OCI-LY1 (cell line): ENCODE results near the gene HPCAL1.

Source experiments
- H2AFZ ChIP-seq: fragments of 200-600 bp; sonication (generic), shearing (Covaris generic); 2 replicates; pipeline ENCODE4 v1.6.0; 2014; ENCODE audit warnings: antibody characterized with exemption, mild to moderate bottlenecking, low read length
- H3F3A ChIP-seq: fragments of 200-600 bp; sonication (generic), shearing (Covaris generic); 2 replicates; pipeline ENCODE4 v1.6.0; 2014; ENCODE audit warnings: mild to moderate bottlenecking, antibody characterized with exemption, low read length, moderate library complexity; ENCODE audit not compliant: insufficient read depth
- H3K27ac ChIP-seq: fragments of 200-600 bp; sonication (generic); 2 replicates; pipeline ENCODE4 v1.5.1; 2014; ENCODE audit warnings: low read length, mixed run types, mild to moderate bottlenecking, low read depth; ENCODE audit not compliant: poor library complexity, severe bottlenecking
- H3K27me3 ChIP-seq: fragments of 200-600 bp; sonication (generic); 2 replicates; pipeline ENCODE4 v1.6.0; 2014; ENCODE audit warnings: antibody characterized with exemption, mild to moderate bottlenecking, low read length, moderate library complexity; ENCODE audit not compliant: insufficient read depth
- H3K36me3 ChIP-seq: fragments of 200-600 bp; sonication (generic); 2 replicates; pipeline ENCODE4 v1.6.1; 2014; ENCODE audit warnings: mild to moderate bottlenecking, antibody characterized with exemption, low read length, moderate library complexity, mixed read lengths; ENCODE audit not compliant: insufficient read depth
- H3K4me1 ChIP-seq: fragments of 200-600 bp; sonication (generic); 2 replicates; pipeline ENCODE4 v1.5.1; 2014; ENCODE audit warnings: mild to moderate bottlenecking, low read length, moderate library complexity; ENCODE audit not compliant: insufficient read depth, severe bottlenecking
- H3K4me2 ChIP-seq: fragments of 200-600 bp; sonication (generic), shearing (Covaris generic); 2 replicates; pipeline ENCODE4 v1.6.1; 2014; ENCODE audit warnings: low read length
- H3K4me3 ChIP-seq: fragments of 200-600 bp; sonication (generic); 2 replicates; pipeline ENCODE4 v1.5.1; 2014; ENCODE audit warnings: low read length, low read depth, mild to moderate bottlenecking, mixed read lengths; ENCODE audit not compliant: poor library complexity, severe bottlenecking
- H3K79me2 ChIP-seq: fragments of 200-600 bp; shearing (Covaris generic); 2 replicates; pipeline ENCODE4 v1.6.1; 2016; ENCODE audit warnings: mixed run types, low read length, mixed read lengths; ENCODE audit not compliant: insufficient read depth
- H3K9ac ChIP-seq: fragments of 200-600 bp; sonication (generic), shearing (Covaris generic); 2 replicates; pipeline ENCODE4 v1.6.1; 2014; ENCODE audit warnings: mild to moderate bottlenecking, low read length, mixed read lengths
- H3K9me2 ChIP-seq: fragments of 200-600 bp; sonication (generic), shearing (Covaris generic); 2 replicates; pipeline ENCODE4 v1.6.1; 2014; ENCODE audit warnings: low read depth, mild to moderate bottlenecking, low read length, mixed read lengths
- H3K9me3 ChIP-seq: fragments of 200-600 bp; shearing (Covaris generic); 2 replicates; pipeline ENCODE4 v1.6.1; 2014; ENCODE audit warnings: low read length, mixed read lengths
- H4K20me1 ChIP-seq: fragments of 200-600 bp; sonication (generic), shearing (Covaris generic); 2 replicates; pipeline ENCODE4 v1.6.0; 2016; ENCODE audit warnings: mild to moderate bottlenecking, low read length; ENCODE audit not compliant: insufficient read depth
- EZH2 ChIP-seq: fragments of 200-600 bp; sonication (generic), shearing (Covaris generic); IDR thresholded peaks from 2 replicates; pipeline ENCODE4 v1.8.0; 2017; ENCODE audit warnings: borderline replicate concordance, mixed run types, mild to moderate bottlenecking, antibody characterized with exemption, low read length, moderate library complexity, mixed read lengths
- TF ChIP-seq, protein P1 (sequence below): fragments of 200-600 bp; sonication (generic), shearing (Covaris generic); IDR thresholded peaks from 2 replicates; pipeline ENCODE4 v1.5.1; 2017; ENCODE audit warnings: mild to moderate bottlenecking, antibody characterized with exemption, low read length, moderate library complexity, mixed read lengths

Gene HPCAL1

GRCh38 chr2:10339647-10340592 lies 37.2 kb downstream of the HPCAL1 start:
- Histone ChIP-seq H3K9me3 (no peaks in the 10 kb centered on the region), H2AFZ (no peak overlapping the region), H3F3A (no peaks in the 10 kb centered on the region), H3K9ac (no peak overlapping the region), H3K79me2 (no peaks in the 10 kb centered on the region), H3K4me2 (no peak overlapping the region), H4K20me1 (no peaks in the 10 kb centered on the region), H3K36me3 (no peaks in the 10 kb centered on the region), H3K4me3 (no peak overlapping the region), H3K4me1 (no peaks in the 10 kb centered on the region), H3K27me3 (peaks cover 4% of the 10 kb centered on the region; the same call in 1 of the 2 replicates), H3K9me2 (no peaks in the 10 kb centered on the region), H3K27ac (no peak overlapping the region)
- TF ChIP-seq EZH2 = no peak
- TF ChIP-seq, protein P1, sequence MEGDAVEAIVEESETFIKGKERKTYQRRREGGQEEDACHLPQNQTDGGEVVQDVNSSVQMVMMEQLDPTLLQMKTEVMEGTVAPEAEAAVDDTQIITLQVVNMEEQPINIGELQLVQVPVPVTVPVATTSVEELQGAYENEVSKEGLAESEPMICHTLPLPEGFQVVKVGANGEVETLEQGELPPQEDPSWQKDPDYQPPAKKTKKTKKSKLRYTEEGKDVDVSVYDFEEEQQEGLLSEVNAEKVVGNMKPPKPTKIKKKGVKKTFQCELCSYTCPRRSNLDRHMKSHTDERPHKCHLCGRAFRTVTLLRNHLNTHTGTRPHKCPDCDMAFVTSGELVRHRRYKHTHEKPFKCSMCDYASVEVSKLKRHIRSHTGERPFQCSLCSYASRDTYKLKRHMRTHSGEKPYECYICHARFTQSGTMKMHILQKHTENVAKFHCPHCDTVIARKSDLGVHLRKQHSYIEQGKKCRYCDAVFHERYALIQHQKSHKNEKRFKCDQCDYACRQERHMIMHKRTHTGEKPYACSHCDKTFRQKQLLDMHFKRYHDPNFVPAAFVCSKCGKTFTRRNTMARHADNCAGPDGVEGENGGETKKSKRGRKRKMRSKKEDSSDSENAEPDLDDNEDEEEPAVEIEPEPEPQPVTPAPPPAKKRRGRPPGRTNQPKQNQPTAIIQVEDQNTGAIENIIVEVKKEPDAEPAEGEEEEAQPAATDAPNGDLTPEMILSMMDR = no peak

GRCh38 chr2:10340593-10340975 lies 37.9 kb downstream of the HPCAL1 start:
- Histone ChIP-seq H3K27ac (no peak overlapping the region), H3F3A (no peaks in the 10 kb centered on the region)

DNA sequence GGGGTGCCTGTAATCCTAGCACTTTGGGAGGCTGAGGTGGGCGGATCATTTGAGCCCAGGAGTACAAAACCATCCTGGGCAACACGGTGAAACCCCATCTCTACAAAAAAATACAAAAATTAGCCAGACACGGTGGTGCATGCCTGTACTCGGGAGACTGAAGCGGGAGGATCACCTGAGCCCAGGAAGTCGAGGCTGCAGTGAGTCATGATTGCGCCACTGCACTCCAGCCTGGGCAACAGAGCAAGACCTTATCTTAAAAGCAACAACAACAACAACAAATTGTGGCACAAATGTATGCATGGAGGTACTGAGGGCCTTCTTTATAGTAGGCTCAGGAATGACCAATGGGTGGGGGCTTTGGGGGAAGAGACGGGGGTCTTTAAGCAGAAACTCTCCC lies 38.5 kb downstream of the HPCAL1 start:
- Histone ChIP-seq H3K9me2 (no peaks in the 10 kb centered on the region), H3K4me2 (no peak overlapping the region), H3K4me1 (no peaks in the 10 kb centered on the region), H2AFZ (no peak overlapping the region), H3K9me3 (no peaks in the 10 kb centered on the region), H3K79me2 (no peaks in the 10 kb centered on the region), H3K27ac (no peak overlapping the region), H3K27me3 (no peaks in the 10 kb centered on the region), H3F3A (no peaks in the 10 kb centered on the region), H3K9ac (no peak overlapping the region), H3K36me3 (no peaks in the 10 kb centered on the region), H4K20me1 (no peaks in the 10 kb centered on the region), H3K4me3 (no peak overlapping the region)
- no peak for TF ChIP-seq EZH2
- TF ChIP-seq, protein P1 = no peak

More at GRCh38 chr2:10340593-10340975, 37.9 kb downstream of the HPCAL1 start:
- Histone ChIP-seq H3K9me3 (no peaks in the 10 kb centered on the region), H3K4me1 (no peaks in the 10 kb centered on the region), H4K20me1 (no peaks in the 10 kb centered on the region), H3K27me3 (no peaks in the 10 kb centered on the region; the same call in 1 of the 2 replicates), H3K9ac (no peak overlapping the region), H3K36me3 (no peaks in the 10 kb centered on the region), H2AFZ (no peak overlapping the region), H3K4me3 (no peak overlapping the region), H3K4me2 (no peak overlapping the region), H3K9me2 (no peaks in the 10 kb centered on the region), H3K79me2 (no peaks in the 10 kb centered on the region)
- no peak for TF ChIP-seq EZH2
- TF ChIP-seq, protein P1 = no peak
